ENCODE results near the gene CCDC170. TPM values are rescaled to one million over a fixed set of nuclear protein-coding genes. Genes with fewer than 3 reads are reported as not detected.

CCDC170 gene
- total RNA-seq, 6 donors from 2014 or later: 1.7 to 28.3 (median 5.2) TPM

DNA sequence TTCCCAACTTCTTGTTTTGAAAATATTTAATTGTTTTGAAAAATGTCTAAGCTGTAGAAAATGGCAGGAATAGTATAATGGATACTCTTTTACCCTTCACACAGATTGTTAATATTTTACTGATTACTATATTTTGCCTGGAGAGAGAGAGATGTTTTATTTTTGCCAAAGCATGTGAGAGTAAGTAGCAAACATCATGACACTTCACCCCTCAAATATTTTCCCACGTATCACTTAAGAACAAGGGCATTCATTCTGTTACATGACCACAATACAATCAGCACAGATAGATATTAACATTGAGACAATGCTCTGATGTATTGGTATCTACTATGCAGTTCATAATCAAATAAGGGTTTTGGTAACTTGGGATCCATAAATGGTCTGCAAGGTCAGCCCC lies 116.5 kb downstream of the CCDC170 start:
- WGBS, 2 donors: 59 to 69% methylated on average over 1 of the region's 1 CpG
- no peaks in the 10 kb centered on the region for H3K36me3 ChIP-seq
- no peak overlapping the region for H3K27ac ChIP-seq
- TF ChIP-seq EP300 (IDR thresholded peaks at IDR 0.05) (no peak), CTCF (IDR thresholded peaks at IDR 0.05) (no peak)
- no peaks in the 10 kb centered on the region for H3K27me3 ChIP-seq
- no peak overlapping the region for H3K4me3 ChIP-seq
- ATAC-seq (ENCODE audit: low FRiP score in 2 of 2) (no peak), DNase-seq (no peak)
- H3K9me3 ChIP-seq: no peaks in the 10 kb centered on the region
- no peaks in the 10 kb centered on the region for H3K4me1 ChIP-seq

DNA sequence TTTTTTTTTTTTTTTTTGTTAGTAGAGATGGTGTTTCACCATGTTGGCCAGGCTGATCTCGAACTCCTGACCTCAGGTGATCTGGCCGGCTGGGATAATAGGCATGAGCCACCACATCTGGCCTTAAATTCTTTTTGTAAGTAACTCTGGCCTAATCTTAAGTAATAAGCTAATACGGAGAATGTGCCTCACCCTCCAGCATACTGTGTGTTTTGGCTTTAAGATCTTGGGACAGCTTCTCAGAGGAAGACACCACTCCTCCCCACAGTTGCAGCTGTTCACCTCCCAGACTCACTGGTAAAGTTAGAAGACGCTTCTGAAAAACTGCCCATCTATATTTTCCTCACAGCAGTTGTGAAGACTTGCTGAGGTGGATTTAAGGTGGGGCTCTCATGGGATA lies 120.8 kb downstream of the CCDC170 start:
- 88 to 91% methylated on average over 4 of the region's 4 CpGs for WGBS, 2 donors
- TF ChIP-seq CTCF (IDR thresholded peaks at IDR 0.05) (no peak), POLR2AphosphoS5 (IDR thresholded peaks at IDR 0.05) (no peak), POLR2A (IDR thresholded peaks at IDR 0.05) (no peak), EP300 (IDR thresholded peaks at IDR 0.05) (no peak)
- Histone ChIP-seq H3K27ac (no peak overlapping the region), H3K36me3 (no peaks in the 10 kb centered on the region), H3K4me1 (no peaks in the 10 kb centered on the region), H3K27me3 (no peaks in the 10 kb centered on the region), H3K4me3 (no peak overlapping the region), H3K9me3 (no peaks in the 10 kb centered on the region)
- no peak for ATAC-seq (ENCODE audit: low FRiP score in 2 of 2)
- no peak for DNase-seq

DNA sequence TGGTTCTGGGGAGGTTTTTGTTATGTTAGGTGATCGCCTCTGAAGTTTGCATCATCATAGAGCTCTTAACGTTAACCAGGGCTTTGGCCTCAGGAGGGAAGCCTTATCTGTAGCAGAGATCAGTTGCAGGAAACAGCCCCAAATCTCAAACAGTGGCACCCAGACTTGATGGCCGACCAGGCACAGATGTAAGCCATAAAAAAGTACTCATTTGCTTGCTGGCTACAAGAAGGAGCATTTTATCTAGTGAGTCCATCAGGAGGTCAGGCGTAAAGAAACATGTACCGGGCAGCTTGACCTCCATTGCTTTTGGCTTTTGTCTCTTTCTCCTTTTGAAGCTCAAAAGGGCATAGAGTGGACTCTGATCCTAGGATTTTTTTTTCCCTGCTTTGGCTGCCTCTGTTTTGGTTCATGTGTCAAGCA lies 122.3 kb downstream of the CCDC170 start:
- H3K36me3 ChIP-seq: no peaks in the 10 kb centered on the region
- TF ChIP-seq EP300 (IDR thresholded peaks at IDR 0.05) (no peak), CTCF (IDR thresholded peaks at IDR 0.05) (no peak), POLR2A (IDR thresholded peaks at IDR 0.05) (no peak), POLR2AphosphoS5 (IDR thresholded peaks at IDR 0.05) (no peak)
- no peaks in the 10 kb centered on the region for H3K27me3 ChIP-seq
- ATAC-seq (ENCODE audit: low FRiP score in 2 of 2) (no peak), DNase-seq (no peak)
- H3K9me3 ChIP-seq: no peaks in the 10 kb centered on the region
- no peaks in the 10 kb centered on the region for H3K4me1 ChIP-seq
- WGBS, 2 donors: 41% methylated on average over 5 of the region's 5 CpGs
- H3K4me3 ChIP-seq: no peak overlapping the region
- H3K27ac ChIP-seq: no peak overlapping the region

DNA sequence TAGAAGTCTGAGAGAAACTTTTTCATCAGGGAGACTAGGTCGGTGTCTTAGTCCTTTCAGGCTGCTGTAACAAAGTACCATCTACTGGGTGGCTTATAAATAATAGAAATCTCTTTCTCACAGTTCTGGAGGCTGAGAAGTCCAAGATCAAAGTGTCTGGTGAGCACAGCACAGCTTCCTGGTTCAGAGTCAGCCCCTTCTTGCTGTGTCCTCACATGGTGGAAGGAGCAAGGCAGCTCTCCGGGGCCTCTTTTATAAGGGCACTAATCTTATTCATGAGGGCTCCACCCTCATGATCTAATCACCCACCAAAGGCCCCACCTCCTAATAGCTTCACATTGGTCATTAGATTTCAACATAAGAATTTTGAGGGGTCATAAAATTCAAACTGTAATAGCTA lies 122.8 kb downstream of the CCDC170 start:
- Histone ChIP-seq H3K27ac (no peak overlapping the region), H3K4me1 (no peaks in the 10 kb centered on the region), H3K4me3 (no peak overlapping the region), H3K9me3 (no peaks in the 10 kb centered on the region), H3K36me3 (no peaks in the 10 kb centered on the region), H3K27me3 (no peaks in the 10 kb centered on the region)
- 92 to 94% methylated on average over 2 of the region's 2 CpGs for WGBS, 2 donors
- DNase-seq: no peak
- TF ChIP-seq CTCF (IDR thresholded peaks at IDR 0.05) (no peak), POLR2AphosphoS5 (IDR thresholded peaks at IDR 0.05) (no peak)
- no peak for ATAC-seq (ENCODE audit: low FRiP score in 2 of 2)

GRCh38 chr6:151617539-151617938 lies 123.7 kb downstream of the CCDC170 start:
- H3K27ac ChIP-seq: no peak overlapping the region
- TF ChIP-seq POLR2A (IDR thresholded peaks at IDR 0.05) (no peak), EP300 (IDR thresholded peaks at IDR 0.05) (no peak), POLR2AphosphoS5 (IDR thresholded peaks at IDR 0.05) (no peak), CTCF (IDR thresholded peaks at IDR 0.05) (no peak)
- H3K36me3 ChIP-seq: no peaks in the 10 kb centered on the region
- 96% methylated on average over 2 of the region's 2 CpGs for WGBS, 2 donors
- ATAC-seq (ENCODE audit: low FRiP score in 2 of 2): no peak
- no peaks in the 10 kb centered on the region for H3K4me1 ChIP-seq
- no peaks in the 10 kb centered on the region for H3K9me3 ChIP-seq
- no peak overlapping the region for H3K4me3 ChIP-seq
- no peaks in the 10 kb centered on the region for H3K27me3 ChIP-seq
- no peak for DNase-seq

All from upper lobe of left lung (tissue), 6 donors.